HEK293T (cell line): ENCODE data around the gene NUBPL.

Experiments used
- CTCF ChIA-PET: fragments of 350-600 bp; formaldehyde crosslinking; extraction: SDS; loops from one replicate; lab custom pipeline; 2021; ENCODE audit warnings: antibody characterized with exemption, inconsistent platforms; lab: Yijun Ruan, JAX
- POLR2A ChIA-PET: fragments of 350-600 bp; formaldehyde crosslinking; extraction: SDS; loops from one replicate; lab custom pipeline; 2020; ENCODE audit warnings: antibody characterized with exemption, inconsistent platforms; lab: Yijun Ruan, JAX
- DNase-seq: peaks from one replicate; pipeline ENCODE4 v3.0.0; 2012; ENCODE audit warnings: mixed read lengths; ENCODE audit errors: extremely low spot score
- ARNT ChIP-seq: fragments of 450-650 bp; IDR thresholded peaks from 2 replicates; pipeline ENCODE4 v1.6.1; 2017; ENCODE audit warnings: mild to moderate bottlenecking
- BHLHE40 ChIP-seq: fragments of 450-650 bp; IDR thresholded peaks from 2 replicates; pipeline ENCODE4 v1.6.1; 2016; ENCODE audit warnings: mild to moderate bottlenecking, moderate library complexity, borderline replicate concordance
- CTBP1 ChIP-seq: fragments of 450-650 bp; IDR thresholded peaks from 2 replicates; pipeline ENCODE4 v1.6.1; 2016; ENCODE audit warnings: borderline replicate concordance
- ELF4 ChIP-seq: fragments of 450-650 bp; IDR thresholded peaks from 2 replicates; pipeline ENCODE4 v1.6.1; 2017; ENCODE audit warnings: antibody characterized with exemption
- FOXA1 ChIP-seq: fragments of 450-650 bp; IDR thresholded peaks from 2 replicates; pipeline ENCODE4 v1.6.1; 2016; ENCODE audit warnings: mild to moderate bottlenecking
- FOXK2 ChIP-seq: fragments of 450-650 bp; IDR thresholded peaks from 2 replicates; pipeline ENCODE4 v1.6.1; 2016; ENCODE audit warnings: mild to moderate bottlenecking
- FOXM1 ChIP-seq: fragments of 450-650 bp; IDR thresholded peaks from 2 replicates; pipeline ENCODE4 v1.6.1; 2017; ENCODE audit warnings: mild to moderate bottlenecking, borderline replicate concordance
- HDGF ChIP-seq: fragments of 450-650 bp; IDR thresholded peaks from 2 replicates; pipeline ENCODE4 v1.6.1; 2017; ENCODE audit warnings: antibody characterized with exemption, borderline replicate concordance
- L3MBTL2 ChIP-seq: fragments of 450-650 bp; conservative IDR thresholded peaks from 2 replicates; pipeline ENCODE4 v1.6.1; 2016; ENCODE audit warnings: mild to moderate bottlenecking
- LEF1 ChIP-seq: fragments of 450-650 bp; IDR thresholded peaks from 2 replicates; pipeline ENCODE4 v1.6.1; 2017; ENCODE audit warnings: mild to moderate bottlenecking, borderline replicate concordance
- NFRKB ChIP-seq: fragments of 450-650 bp; IDR thresholded peaks from 2 replicates; pipeline ENCODE4 v1.6.1; 2016; ENCODE audit warnings: mild to moderate bottlenecking, moderate library complexity
- PKNOX1 ChIP-seq: fragments of 450-650 bp; IDR thresholded peaks from 2 replicates; pipeline ENCODE4 v1.6.1; 2016
- SP1 ChIP-seq: fragments of 450-650 bp; IDR thresholded peaks from 2 replicates; pipeline ENCODE4 v1.6.1; 2017
- SUZ12 ChIP-seq: fragments of 450-650 bp; IDR thresholded peaks from 2 replicates; pipeline ENCODE4 v1.6.1; 2016; ENCODE audit warnings: mild to moderate bottlenecking
- TARDBP ChIP-seq: fragments of 450-650 bp; IDR thresholded peaks from 2 replicates; pipeline ENCODE4 v1.6.1; 2016
- ZNF384 ChIP-seq: fragments of 450-650 bp; IDR thresholded peaks from 2 replicates; pipeline ENCODE4 v1.6.1; 2016

NUBPL gene

GRCh38 chr14:31712244-31713127 lies 151.3 kb downstream of the NUBPL start:
- POLR2A ChIA-PET = no interaction called here

GRCh38 chr14:31716208-31716607 lies 155.0 kb downstream of the NUBPL start:
- ChIA-PET POLR2A (no interaction called here), CTCF (no interaction called here)
- no peak for DNase-seq
- no peak for TF ChIP-seq ELF4
- no peak for TF ChIP-seq FOXM1

More at GRCh38 chr14:31712244-31713127, 151.3 kb downstream of the NUBPL start:
- TF ChIP-seq SUZ12 (no peak), L3MBTL2 (no peak), FOXA1 (no peak), HDGF (no peak), ELF4 (no peak), FOXM1 (no peak), ZNF384 (no peak)
- CTCF ChIA-PET = no interaction called here
- no peak for DNase-seq

- no peak for TF ChIP-seq L3MBTL2
- TF ChIP-seq ARNT = no peak
- no peak for TF ChIP-seq NFRKB
- TF ChIP-seq LEF1 = no peak
- no peak for TF ChIP-seq BHLHE40
- TF ChIP-seq FOXA1 = no peak
- TF ChIP-seq CTBP1 = no peak
- no peak for DNase-seq
- CTCF ChIA-PET = no interaction called here
- POLR2A ChIA-PET = no interaction called here
These were observed 156.3 kb downstream of the NUBPL start for GRCh38 chr14:31717294-31718085.

GRCh38 chr14:31718585-31718984 lies 157.4 kb downstream of the NUBPL start:
- no peak for DNase-seq
- CTCF ChIA-PET = no interaction called here
- TF ChIP-seq LEF1 (no peak), ZNF384 (no peak), CTBP1 (no peak), FOXK2 (no peak), ELF4 (no peak), SP1 (no peak), TARDBP (no peak), BHLHE40 (no peak), SUZ12 (no peak), PKNOX1 (no peak), NFRKB (no peak), L3MBTL2 (no peak), ARNT (no peak), FOXA1 (no peak), HDGF (no peak), FOXM1 (no peak)

GRCh38 chr14:31718985-31719384 lies 157.8 kb downstream of the NUBPL start:
- DNase-seq = no peak
- CTCF ChIA-PET = no interaction called here
- TF ChIP-seq ZNF384 = no peak
- no peak for TF ChIP-seq FOXK2
- TF ChIP-seq PKNOX1 = no peak
- no peak for TF ChIP-seq LEF1
- no peak for TF ChIP-seq CTBP1
- no peak for TF ChIP-seq SUZ12
- no peak for TF ChIP-seq ELF4
- POLR2A ChIA-PET = no interaction called here

More at GRCh38 chr14:31718585-31718984, 157.4 kb downstream of the NUBPL start:
- POLR2A ChIA-PET = no interaction called here

- ChIA-PET POLR2A (no interaction called here), CTCF (no interaction called here)
These were observed 165.1 kb downstream of the NUBPL start for GRCh38 chr14:31726337-31726736.

More at GRCh38 chr14:31726337-31726736, 165.1 kb downstream of the NUBPL start:
- DNase-seq = no peak
- no peak for TF ChIP-seq LEF1
- no peak for TF ChIP-seq BHLHE40
- TF ChIP-seq PKNOX1 = no peak
- no peak for TF ChIP-seq FOXA1
- TF ChIP-seq FOXM1 = no peak
- no peak for TF ChIP-seq FOXK2
- TF ChIP-seq SUZ12 = no peak
- TF ChIP-seq ARNT = no peak
